ENCODE results near the gene CHST2. TPM values are rescaled to one million over a fixed set of nuclear protein-coding genes. Genes with fewer than 3 reads are reported as not detected.

CHST2 gene
- total RNA-seq, 1 experiment from 2014 or later = 0.38 TPM

DNA sequence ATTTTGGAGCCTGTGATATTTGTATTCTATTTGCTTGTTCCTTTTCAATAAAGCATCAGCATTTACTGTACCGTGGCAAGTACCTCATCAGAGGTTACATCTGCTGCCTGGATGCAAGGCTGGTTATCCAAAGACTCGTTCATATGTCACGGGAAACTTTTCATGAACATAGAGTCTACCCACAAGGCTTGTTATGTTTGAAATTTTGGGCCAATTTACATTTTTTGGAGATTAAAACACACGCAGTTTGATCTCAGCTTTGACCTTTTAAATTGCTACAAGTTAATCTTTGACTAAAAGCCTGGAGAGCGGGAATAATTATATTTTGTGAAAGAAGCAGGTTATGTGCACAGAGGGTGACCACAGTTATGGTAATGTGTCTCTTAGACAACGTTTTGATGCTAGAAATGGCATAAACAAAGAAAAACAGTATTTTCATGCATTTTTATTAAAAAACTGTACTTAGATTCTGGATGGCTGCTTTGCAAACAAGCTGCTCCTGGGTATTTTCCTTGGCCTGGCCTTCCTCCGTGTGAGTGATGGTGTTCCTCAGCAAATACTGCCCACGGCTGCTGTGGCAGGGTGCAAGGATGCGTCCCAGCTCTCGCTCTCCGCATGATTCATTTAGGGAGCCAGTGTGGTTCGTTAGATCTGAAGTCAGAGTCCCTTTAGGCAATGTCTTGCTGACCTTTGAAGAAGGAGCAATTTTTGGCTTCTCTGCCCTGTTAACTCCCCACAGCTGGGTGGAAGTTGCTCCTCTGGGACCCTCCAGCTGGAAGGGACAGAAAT, 27.1 kb downstream of the CHST2 start:
- intact Hi-C loops (cut with micrococcal nuclease; ENCODE audit: unreplicated experiment) = no loop called here
- TF ChIP-seq, protein P1, sequence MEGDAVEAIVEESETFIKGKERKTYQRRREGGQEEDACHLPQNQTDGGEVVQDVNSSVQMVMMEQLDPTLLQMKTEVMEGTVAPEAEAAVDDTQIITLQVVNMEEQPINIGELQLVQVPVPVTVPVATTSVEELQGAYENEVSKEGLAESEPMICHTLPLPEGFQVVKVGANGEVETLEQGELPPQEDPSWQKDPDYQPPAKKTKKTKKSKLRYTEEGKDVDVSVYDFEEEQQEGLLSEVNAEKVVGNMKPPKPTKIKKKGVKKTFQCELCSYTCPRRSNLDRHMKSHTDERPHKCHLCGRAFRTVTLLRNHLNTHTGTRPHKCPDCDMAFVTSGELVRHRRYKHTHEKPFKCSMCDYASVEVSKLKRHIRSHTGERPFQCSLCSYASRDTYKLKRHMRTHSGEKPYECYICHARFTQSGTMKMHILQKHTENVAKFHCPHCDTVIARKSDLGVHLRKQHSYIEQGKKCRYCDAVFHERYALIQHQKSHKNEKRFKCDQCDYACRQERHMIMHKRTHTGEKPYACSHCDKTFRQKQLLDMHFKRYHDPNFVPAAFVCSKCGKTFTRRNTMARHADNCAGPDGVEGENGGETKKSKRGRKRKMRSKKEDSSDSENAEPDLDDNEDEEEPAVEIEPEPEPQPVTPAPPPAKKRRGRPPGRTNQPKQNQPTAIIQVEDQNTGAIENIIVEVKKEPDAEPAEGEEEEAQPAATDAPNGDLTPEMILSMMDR (IDR thresholded peaks at IDR 0.05; ENCODE audit: unreplicated experiment) = no peak
- H3K9me3 Mint-ChIP-seq (ENCODE audit: low read depth, unreplicated experiment) = no peaks in the 10 kb centered on the region
- H3K4me1 Mint-ChIP-seq (ENCODE audit: low read depth, unreplicated experiment) = no peaks in the 10 kb centered on the region
- no peaks in the 10 kb centered on the region for H3K36me3 Mint-ChIP-seq (ENCODE audit: insufficient read depth, unreplicated experiment)
- DNase-seq = no peak
- no peak overlapping the region for H3K4me3 Mint-ChIP-seq (ENCODE audit: low read depth, unreplicated experiment)
- H3K27me3 Mint-ChIP-seq (ENCODE audit: unreplicated experiment) = peaks cover 53% of the 10 kb centered on the region
- no peak overlapping the region for H3K27ac Mint-ChIP-seq (ENCODE audit: unreplicated experiment)
- no TSS peak for BruUV-seq (replicated peaks)
- CTCF ChIA-PET = no interaction called here

DNA sequence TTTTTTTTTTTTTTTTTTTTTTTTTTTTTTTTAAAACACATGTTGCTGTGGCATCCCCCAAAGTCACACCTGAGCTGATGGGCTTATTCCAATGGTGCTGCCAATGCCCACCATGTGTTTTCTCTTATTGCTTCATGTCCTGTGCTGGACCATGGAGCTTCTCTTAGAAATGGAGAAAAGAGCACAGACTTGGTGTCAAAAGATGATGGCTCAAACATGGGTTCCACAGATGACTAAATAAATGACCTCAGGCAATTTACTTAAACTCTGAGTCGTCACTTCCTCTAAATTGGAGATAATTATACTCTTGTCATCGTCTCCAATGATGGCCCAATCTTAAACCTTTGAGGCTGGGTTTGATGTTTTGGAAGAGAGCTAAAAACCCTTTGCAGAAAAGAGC, 28.1 kb downstream of the CHST2 start:
- H3K4me1 Mint-ChIP-seq (ENCODE audit: low read depth, unreplicated experiment) = no peaks in the 10 kb centered on the region
- BruUV-seq (replicated peaks) = no TSS peak
- intact Hi-C loops (cut with micrococcal nuclease; ENCODE audit: unreplicated experiment) = no loop called here
- H3K27ac Mint-ChIP-seq (ENCODE audit: unreplicated experiment) = no peak overlapping the region
- TF ChIP-seq, protein P1 (IDR thresholded peaks at IDR 0.05; ENCODE audit: unreplicated experiment) = no peak
- H3K4me3 Mint-ChIP-seq (ENCODE audit: low read depth, unreplicated experiment) = no peak overlapping the region
- no peaks in the 10 kb centered on the region for H3K36me3 Mint-ChIP-seq (ENCODE audit: insufficient read depth, unreplicated experiment)
- CTCF ChIA-PET = interaction anchor here (0.7 to 1.2 kb wide), 2 partner anchors 54 to 212 kb away, joined by 3 to 5 read pairs; no protein-coding TSS in a partner anchor
- peaks cover 64% of the 10 kb centered on the region for H3K27me3 Mint-ChIP-seq (ENCODE audit: unreplicated experiment)
- H3K9me3 Mint-ChIP-seq (ENCODE audit: low read depth, unreplicated experiment) = no peaks in the 10 kb centered on the region
- DNase-seq = no peak

DNA sequence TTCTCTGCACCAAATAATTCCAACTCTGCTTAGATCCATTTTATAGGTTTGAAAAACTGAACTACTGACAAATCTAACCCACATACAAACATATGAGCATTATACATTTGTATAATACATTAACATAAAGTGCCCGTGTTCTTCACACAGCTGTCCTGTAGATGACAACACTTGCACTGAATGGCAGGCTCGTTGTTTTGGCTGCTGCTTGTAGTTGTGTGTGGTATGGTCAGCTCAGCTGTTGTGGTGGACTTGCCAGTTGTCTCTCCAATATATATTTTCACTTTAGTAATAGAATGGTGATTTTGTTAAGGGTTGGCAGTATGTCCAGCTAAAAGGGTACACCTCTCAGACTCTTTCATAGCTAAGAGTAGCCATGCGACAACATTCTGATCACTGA, 30.5 kb downstream of the CHST2 start:
- CTCF ChIA-PET = interaction anchor here (0.6 to 1.2 kb wide), 2 partner anchors 12 to 14 kb away, joined by 3 read pairs; no protein-coding TSS in a partner anchor

DNA sequence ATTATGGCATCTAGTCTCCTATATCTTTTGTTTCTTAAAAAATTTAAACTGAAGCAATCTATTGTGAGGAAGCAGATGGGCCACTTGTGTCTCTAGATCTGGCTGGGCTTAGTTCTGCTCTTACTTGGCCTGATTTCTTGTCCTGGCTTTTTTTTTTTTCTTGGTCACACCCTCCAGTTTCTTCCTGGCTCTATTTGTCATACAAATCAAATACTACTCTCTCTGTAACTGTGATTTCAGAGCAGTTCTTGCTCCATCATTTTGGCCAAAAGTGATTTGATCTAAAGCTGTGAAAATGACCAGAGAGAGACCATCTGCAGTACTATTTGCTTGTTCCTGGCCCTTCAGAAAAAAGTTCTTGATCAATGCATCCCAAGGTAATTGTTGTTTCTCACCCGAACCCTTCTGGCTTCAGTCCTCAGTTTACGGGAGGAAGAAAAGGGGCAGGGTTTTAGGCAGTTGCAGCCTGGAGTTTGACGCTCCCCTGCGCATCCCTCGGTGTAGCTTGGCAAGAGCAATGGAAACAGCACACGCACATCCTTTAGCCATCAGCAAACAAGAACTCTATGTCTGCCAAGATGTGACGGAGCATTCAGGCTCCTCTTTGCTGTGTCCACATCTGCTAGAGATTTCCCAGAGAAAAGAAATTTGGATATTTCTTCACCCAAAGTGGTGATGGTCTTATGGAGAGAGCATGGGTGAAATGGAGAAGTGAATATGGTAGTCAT, 31.6 kb downstream of the CHST2 start:
- intact Hi-C loops (cut with micrococcal nuclease; ENCODE audit: unreplicated experiment) = no loop called here
- H3K36me3 Mint-ChIP-seq (ENCODE audit: insufficient read depth, unreplicated experiment) = no peaks in the 10 kb centered on the region
- H3K27me3 Mint-ChIP-seq (ENCODE audit: unreplicated experiment) = peaks cover 42% of the 10 kb centered on the region
- no peak overlapping the region for H3K27ac Mint-ChIP-seq (ENCODE audit: unreplicated experiment)
- no peak overlapping the region for H3K4me3 Mint-ChIP-seq (ENCODE audit: low read depth, unreplicated experiment)
- TF ChIP-seq, protein P1 (IDR thresholded peaks at IDR 0.05; ENCODE audit: unreplicated experiment) = no peak
- DNase-seq = no peak
- BruUV-seq (replicated peaks) = no TSS peak
- H3K4me1 Mint-ChIP-seq (ENCODE audit: low read depth, unreplicated experiment) = no peaks in the 10 kb centered on the region
- CTCF ChIA-PET = interaction anchor here (1.2 kb wide), 1 partner anchor 15 kb away, joined by 3 read pairs; no protein-coding TSS in a partner anchor
- no peaks in the 10 kb centered on the region for H3K9me3 Mint-ChIP-seq (ENCODE audit: low read depth, unreplicated experiment)

More for the DNA sequence above, 30.5 kb downstream of the CHST2 start:
- Mint-ChIP-seq H3K4me1 (ENCODE audit: low read depth, unreplicated experiment) (no peaks in the 10 kb centered on the region), H3K36me3 (ENCODE audit: insufficient read depth, unreplicated experiment) (no peaks in the 10 kb centered on the region), H3K27me3 (ENCODE audit: unreplicated experiment) (peaks cover 46% of the 10 kb centered on the region), H3K27ac (ENCODE audit: unreplicated experiment) (no peak overlapping the region), H3K4me3 (ENCODE audit: low read depth, unreplicated experiment) (no peak overlapping the region), H3K9me3 (ENCODE audit: low read depth, unreplicated experiment) (no peaks in the 10 kb centered on the region)
- intact Hi-C loops (cut with micrococcal nuclease; ENCODE audit: unreplicated experiment) = no loop called here
- TF ChIP-seq, protein P1 (IDR thresholded peaks at IDR 0.05; ENCODE audit: unreplicated experiment) = no peak
- DNase-seq = no peak
- no TSS peak for BruUV-seq (replicated peaks)

Measured in Calu3 (cell line).